Limb (tissue), 2 donors: ENCODE data around the gene ANKRD7.
"Not testable (repeated sequence)": the region's sequence is repeated elsewhere in the genome, so short reads cannot be mapped to it uniquely, and the experiment has no call there.

Source experiments
- DNase-seq, 2 donors: peaks; one replicate each; pipeline ENCODE4 v3.0.0-alpha.2; 2016; ENCODE audit errors: extremely low spot score in 2 of 2

The ANKRD7 gene

DNA sequence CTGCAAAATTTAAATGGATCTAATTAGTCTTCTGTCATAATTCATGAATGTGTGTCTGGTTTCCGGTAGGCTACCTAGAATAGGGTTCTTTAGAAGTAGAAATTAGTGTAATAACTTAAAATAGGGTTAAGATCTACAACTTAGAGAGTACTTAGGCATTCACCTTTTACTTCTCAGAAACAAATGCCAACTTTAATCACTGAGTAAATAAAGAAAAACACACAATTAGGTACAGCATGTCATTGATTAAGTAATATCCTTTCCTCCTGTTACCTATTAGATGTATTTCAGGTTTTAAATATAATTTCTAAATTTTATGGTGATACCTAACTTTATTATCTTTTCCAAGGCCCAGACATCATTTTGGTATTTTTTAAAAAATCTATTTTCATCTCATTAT lies 9.3 kb downstream of the ANKRD7 start:
- no peak for DNase-seq

DNA sequence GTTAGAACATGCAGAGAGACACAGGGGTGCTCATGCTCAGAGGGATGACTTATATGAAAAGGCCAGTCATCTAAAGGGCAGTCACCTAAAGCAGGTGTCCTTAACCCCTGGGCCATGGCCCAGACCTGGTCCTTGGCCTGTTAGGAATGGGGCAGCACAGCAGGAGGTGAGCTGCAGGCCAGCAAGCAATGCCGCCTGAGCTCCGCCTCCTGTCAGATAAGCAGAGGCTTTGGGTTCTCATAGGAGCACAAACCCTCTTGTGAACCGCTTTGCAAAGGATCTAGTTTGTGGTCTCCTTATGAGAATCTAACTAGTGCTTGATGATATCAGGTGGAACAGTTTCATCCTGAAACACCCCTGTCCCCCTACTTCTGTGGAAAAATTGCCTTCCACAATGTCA lies 14.5 kb downstream of the ANKRD7 start:
- no peak for DNase-seq

DNA sequence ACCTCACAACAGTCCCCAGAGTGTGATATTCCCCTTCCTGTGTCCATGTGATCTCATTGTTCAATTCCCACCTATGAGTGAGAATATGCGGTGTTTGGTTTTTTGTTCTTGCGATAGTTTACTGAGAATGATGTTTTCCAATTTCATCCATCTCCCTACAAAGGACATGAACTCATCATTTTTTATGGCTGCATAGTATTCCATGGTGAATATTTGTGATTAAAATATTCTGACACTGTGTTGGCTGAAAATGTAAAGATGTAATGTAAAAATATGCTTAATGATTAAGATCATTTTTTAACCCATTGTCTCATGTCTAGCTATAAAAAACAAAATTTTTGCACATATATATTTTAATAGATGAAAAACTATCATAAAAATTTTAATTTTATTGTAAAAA lies 15.8 kb downstream of the ANKRD7 start:
- not testable (repeated sequence) for DNase-seq

DNA sequence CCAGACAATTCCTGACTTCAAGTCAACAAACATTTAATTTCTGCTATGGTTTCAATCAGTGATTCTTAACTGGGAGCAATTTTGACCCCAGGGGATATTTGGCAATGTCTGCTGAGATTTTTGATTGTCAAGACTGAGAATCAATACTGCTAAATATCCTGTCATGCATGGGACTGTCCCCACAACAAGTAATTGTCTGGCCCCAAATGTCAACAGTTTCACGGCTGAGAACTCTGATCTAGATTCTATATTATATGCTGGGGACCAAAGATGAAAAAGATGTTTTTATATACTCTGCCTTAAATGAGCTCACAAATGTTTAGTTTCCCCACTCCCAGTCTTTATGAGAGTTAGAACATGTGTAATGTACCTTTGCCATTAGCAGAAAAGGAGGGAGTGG lies 19.2 kb downstream of the ANKRD7 start:
- no peak for DNase-seq

DNA sequence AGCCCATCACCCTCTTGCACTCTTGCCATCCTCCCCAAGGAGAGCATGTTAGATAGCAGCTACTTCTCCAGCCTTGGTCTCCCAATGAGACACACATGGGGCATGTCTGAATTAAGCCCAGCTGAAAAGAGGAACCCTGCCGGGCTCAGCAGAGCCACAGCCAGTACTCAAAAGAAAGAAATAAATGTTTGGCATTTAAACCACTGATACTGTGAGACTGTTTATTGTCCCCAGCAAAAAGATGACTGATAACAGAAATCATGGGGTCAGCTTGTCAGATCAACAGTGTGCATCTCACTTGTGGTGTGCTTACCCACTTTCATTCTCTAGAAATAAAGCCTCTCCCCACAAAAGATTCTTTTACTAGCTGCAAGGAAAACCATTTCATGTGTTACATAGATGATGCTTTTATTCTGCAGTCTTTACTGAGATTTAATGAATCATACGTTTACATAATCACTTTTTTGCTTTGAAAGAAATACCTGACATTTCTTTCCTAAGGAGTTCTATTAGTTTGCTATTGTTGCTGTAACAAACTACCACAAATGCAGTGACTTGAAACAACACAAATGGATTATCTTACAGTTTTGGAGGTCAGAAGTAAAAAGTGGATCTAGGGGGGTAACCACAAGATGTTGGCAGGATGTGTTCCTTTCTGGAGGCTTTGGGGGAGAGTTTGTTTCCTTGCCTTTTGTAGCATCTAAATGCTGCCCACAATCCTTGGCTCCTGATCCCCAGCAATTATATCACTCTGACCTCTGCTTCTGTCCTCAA lies 20.9 kb downstream of the ANKRD7 start:
- no peak for DNase-seq

DNA sequence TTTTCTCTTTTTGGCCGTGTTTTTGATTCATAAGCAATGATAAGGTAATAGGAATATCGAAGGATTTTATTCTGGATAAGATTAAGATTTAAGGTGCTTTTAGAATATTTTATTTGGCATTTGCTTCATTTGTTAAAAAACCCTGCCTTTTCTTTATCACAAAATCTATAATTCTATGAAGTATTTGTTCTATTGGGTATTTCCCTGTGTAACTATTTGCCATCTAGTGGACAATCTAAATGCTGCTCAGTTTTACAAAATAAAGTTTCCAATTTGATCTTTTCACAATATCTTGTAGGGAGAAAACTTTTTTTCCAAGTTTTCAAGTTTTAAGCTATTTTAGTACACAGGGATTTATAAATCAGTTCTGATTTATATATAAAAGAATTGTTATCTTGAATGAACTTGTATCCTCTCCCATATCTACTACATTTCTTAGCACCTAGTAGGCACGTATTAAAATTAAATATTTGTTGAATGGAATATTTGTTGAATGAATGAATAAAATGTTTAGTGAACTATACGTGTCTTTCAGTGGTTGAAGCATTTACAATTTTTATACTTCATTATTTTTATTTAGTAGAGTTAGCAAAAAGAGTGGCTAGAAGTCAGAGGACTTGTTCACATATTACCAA lies 26.5 kb downstream of the ANKRD7 start:
- DNase-seq = no peak

DNA sequence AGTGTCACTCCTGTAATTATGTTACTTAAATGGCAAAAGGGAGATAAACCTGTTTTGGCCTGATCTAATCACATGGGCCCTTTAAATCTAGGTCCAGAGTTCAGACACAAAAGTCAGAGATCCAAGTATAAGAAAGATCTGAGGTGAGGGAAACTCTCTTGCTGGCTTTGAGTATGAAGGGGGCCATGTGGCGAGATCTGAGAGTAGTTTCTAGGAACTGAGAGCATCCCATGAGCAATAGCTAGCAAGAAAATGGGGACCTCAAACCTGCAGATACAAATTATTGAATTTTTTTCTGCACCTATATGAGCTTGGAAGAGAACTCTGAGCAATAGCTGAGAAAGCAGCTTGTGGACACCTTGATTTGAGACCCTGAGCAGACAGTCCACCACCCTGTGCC lies 27.6 kb downstream of the ANKRD7 start:
- no peak for DNase-seq

DNA sequence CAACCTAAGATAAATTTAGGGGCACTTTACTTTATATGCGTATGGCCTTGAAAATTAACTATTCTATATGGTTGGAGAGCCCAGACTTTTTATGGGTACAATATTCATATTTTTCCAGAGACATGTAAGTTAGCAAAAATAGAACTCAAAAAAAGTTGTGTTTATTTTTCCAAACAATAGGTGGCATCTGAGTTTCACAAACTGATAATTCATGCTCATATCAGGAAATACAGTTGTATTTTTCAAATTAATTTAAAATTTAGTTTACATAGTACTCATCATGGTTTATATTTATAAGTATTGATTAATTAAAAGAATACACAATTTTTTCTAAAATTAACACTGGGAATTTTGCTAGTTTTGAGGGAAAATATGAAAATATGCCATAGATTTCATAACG lies 34.6 kb downstream of the ANKRD7 start:
- DNase-seq = no peak

DNA sequence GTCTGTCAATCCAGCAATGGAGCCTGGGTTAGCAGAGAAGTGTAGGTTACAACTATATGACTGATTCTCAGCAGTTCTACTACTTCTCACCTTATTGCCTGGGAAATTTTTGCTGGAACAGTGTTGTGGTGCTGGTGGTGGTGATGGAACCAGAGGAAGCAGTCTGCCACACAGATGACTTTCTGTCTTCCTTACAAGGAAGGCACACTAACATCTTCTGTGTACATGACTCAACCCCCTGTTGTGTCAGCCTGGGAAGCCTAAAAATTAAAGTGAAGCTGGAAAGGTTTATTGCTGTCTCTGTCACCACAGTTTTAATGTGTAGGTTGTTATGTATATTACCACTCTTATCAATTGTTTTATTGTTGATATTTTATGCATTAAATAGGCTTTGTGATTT lies 40.3 kb downstream of the ANKRD7 start:
- DNase-seq = no peak

DNA sequence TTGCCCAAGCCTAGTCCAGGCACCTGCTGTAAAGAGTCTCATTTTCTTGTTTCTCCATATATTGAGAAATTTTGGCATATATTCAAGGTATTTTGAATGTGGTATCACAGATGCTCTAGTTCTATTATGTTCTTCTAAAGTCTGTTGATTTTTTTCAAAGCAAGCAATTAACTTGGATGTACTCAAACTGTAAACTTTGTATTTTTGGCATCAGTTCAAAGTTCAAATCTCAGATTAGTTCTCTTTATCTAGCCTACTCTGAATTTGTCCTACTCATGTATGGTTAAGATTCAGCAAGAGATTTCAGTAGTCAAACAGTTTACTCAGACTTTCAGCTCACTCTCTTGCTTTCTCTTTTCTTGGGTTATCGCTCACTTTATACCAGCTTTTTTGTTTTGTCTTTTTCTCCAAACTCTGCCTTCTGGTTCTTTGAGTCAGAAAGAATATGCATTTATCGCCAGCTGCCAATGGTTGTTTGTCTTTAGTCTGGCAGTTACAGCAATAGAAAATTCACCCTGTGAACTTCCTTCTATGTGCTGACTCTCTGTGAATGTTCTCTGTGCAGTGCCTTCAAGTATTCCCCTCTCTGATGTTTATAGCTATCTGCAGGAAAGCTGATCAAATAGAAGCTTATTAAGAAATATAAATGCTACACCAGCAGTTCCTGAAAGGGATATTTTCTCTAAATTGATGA lies 56.0 kb downstream of the ANKRD7 start:
- DNase-seq = no peak

DNA sequence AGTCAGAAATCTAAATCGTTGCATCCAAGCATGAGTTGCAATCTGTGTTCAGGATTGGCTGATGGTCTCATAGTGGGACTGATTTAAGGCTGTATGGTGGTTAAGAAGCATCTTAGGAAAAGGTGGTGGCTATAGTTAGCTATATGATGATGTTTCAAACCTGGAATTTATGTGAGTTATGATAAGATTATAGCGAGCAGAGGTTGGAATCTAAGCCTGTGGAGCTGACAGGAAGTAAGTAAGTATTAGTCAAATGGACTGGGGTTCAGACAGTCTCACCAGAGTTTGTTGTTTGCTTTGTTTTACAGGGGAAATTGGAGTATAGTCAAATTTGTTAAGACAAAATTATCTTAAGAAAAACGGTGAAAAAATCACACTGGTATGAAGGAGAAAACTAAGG lies 56.7 kb downstream of the ANKRD7 start:
- no peak for DNase-seq

DNA sequence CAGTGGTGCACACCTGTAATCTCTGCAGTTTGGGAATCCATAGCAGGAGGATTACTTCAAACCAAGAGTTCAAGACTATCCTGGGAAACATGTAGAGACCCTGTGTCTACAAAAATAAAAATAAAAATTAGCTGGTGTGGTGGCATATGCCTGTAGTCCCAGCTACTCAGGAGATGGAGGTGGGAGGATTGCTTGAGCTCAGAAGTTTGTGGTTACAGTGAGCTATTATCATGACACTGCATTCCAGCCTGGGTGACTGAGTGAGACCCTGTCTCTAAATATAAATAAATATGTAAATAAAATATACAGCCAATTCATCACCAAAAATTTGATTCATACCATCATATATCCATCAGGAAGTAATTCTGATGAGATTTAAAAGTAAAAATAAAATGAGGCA lies 60.9 kb downstream of the ANKRD7 start:
- no peak for DNase-seq

DNA sequence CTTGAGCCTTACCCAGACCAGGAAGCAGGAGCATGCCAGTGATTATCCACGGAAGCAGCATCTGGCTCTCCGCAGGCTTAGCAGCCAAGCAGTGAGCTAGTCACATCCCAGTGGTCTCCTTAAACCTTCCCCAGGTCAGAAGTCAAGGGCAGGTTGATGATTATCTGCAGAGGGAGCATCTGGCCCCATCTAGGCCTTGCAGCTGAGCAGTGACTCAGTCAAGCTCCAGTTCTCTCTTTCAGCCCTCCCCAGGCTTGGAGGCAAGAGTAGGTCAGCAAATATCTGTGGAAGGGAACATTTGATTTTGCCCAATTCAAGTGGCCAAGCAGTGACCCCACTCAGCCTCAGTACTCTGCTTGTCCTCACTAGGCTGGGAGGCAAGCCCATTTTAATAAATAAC lies 61.6 kb downstream of the ANKRD7 start:
- DNase-seq = no peak

DNA sequence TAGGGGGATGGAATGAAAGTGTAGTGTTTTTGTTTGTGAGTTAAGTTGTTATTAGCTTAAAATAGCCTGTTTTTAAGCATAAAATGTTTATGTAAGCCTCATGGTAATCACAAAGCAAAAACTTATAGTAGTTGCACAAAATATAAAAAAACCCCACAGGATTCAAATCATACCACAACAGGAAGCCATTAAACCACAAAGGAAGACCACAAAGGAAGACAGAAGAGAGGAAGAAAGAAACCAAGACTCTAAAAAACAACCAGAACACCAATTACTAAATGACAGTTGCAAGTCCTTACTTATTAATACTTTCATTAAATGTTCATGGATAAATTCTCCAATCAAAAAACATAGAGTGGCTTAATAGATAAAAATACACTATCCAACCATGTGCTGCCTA lies 63.6 kb downstream of the ANKRD7 start:
- DNase-seq = no peak

DNA sequence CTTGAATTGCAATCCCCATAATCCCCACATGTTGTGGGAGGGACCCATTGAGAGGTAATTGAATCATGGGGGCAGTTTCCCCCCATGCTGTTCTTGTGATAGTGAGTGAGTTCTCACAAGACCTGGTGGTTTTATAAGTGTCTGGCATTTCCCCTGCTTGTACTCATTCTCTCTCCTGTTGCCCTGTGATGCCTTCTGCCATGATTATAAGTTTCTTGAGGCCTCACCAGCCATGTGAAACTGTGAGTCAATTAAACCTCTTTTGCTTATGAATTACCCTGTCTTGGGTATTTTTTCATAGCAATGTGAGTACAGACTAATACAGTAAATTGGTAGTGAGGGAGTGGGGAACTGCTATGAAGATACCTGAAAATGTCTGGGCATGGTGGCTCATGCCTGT lies 65.0 kb downstream of the ANKRD7 start:
- no peak for DNase-seq
